Mesendoderm (in vitro differentiated cells): ENCODE data around the gene CUEDC1.

Source experiments
- DNase-seq: peaks from one replicate; pipeline ENCODE4 v3.0.0; 2013
- H2AK5ac ChIP-seq: 2 replicates; pipeline ENCODE4 v1.6.1; 2013; ENCODE audit warnings: low read length, inconsistent platforms
- H2BK120ac ChIP-seq: 2 replicates; pipeline ENCODE4 v1.6.1; 2013; ENCODE audit warnings: low read depth, mild to moderate bottlenecking, low read length, moderate library complexity, mixed read lengths
- H2BK15ac ChIP-seq: replicated peaks from 2 replicates; pipeline ENCODE4 v1.6.1; 2013; ENCODE audit warnings: low read depth, mild to moderate bottlenecking, moderate library complexity
- H2BK5ac ChIP-seq: 2 replicates; pipeline ENCODE4 v1.6.1; 2013; ENCODE audit warnings: low read length, inconsistent platforms
- H3K18ac ChIP-seq: 2 replicates; pipeline ENCODE4 v1.6.1; 2013; ENCODE audit warnings: mild to moderate bottlenecking, low read length, mixed read lengths
- H3K23ac ChIP-seq: one replicate; pipeline ENCODE4 v1.6.1; 2013; ENCODE audit warnings: low read length
- H3K27ac ChIP-seq: 2 replicates; pipeline ENCODE4 v1.5.1; 2013; ENCODE audit warnings: low read depth, mild to moderate bottlenecking, inconsistent platforms, low read length, moderate library complexity
- H3K27me3 ChIP-seq: 2 replicates; pipeline ENCODE4 v1.6.1; 2013; ENCODE audit warnings: low read length, control low read depth, mild to moderate bottlenecking, inconsistent platforms; ENCODE audit not compliant: insufficient read depth, poor library complexity
- H3K36me3 ChIP-seq: 2 replicates; pipeline ENCODE4 v1.6.1; 2013; ENCODE audit warnings: low read length, inconsistent platforms; ENCODE audit not compliant: control insufficient read depth, insufficient read depth
- H3K4ac ChIP-seq: one replicate; pipeline ENCODE4 v1.6.1; 2013; ENCODE audit warnings: low read depth, mild to moderate bottlenecking, low read length, moderate library complexity
- H3K4me1 ChIP-seq: 2 replicates; pipeline ENCODE4 v1.6.1; 2013; ENCODE audit warnings: low read depth, low read length, inconsistent platforms; ENCODE audit not compliant: control insufficient read depth
- H3K4me2 ChIP-seq: 2 replicates; pipeline ENCODE4 v1.6.1; 2013; ENCODE audit warnings: low read length
- H3K4me3 ChIP-seq: 2 replicates; pipeline ENCODE4 v1.5.1; 2013; ENCODE audit warnings: mild to moderate bottlenecking, low read length
- H3K56ac ChIP-seq: one replicate; pipeline ENCODE4 v1.6.1; 2013; ENCODE audit warnings: low read length
- H3K79me1 ChIP-seq: 2 replicates; pipeline ENCODE4 v1.6.1; 2013; ENCODE audit warnings: low read length, inconsistent platforms
- H3K79me2 ChIP-seq: 2 replicates; pipeline ENCODE4 v1.6.1; 2013; ENCODE audit warnings: mild to moderate bottlenecking, low read length; ENCODE audit not compliant: control insufficient read depth, insufficient read depth
- H3K9ac ChIP-seq: 2 replicates; pipeline ENCODE4 v1.6.1; 2013; ENCODE audit warnings: low read length, inconsistent platforms
- H4K5ac ChIP-seq: one replicate; pipeline ENCODE4 v1.6.1; 2013; ENCODE audit warnings: low read length
- H4K8ac ChIP-seq: one replicate; pipeline ENCODE4 v1.6.1; 2013; ENCODE audit warnings: low read depth, mild to moderate bottlenecking, control low read depth, low read length, moderate library complexity
- whole genome bisulfite sequencing: extraction: QIAGEN DNeasy Blood & Tissue Kit; methylation state at CpG from one replicate; pipeline ENCODE4 v1.1.7; 2013; ENCODE audit warnings: low lambda C conversion rate, missing lambda C conversion rate; ENCODE audit not compliant: insufficient coverage; ENCODE audit errors: extremely low coverage; 5-methylcytosine and 5-hydroxymethylcytosine counted together

The CUEDC1 gene

DNA sequence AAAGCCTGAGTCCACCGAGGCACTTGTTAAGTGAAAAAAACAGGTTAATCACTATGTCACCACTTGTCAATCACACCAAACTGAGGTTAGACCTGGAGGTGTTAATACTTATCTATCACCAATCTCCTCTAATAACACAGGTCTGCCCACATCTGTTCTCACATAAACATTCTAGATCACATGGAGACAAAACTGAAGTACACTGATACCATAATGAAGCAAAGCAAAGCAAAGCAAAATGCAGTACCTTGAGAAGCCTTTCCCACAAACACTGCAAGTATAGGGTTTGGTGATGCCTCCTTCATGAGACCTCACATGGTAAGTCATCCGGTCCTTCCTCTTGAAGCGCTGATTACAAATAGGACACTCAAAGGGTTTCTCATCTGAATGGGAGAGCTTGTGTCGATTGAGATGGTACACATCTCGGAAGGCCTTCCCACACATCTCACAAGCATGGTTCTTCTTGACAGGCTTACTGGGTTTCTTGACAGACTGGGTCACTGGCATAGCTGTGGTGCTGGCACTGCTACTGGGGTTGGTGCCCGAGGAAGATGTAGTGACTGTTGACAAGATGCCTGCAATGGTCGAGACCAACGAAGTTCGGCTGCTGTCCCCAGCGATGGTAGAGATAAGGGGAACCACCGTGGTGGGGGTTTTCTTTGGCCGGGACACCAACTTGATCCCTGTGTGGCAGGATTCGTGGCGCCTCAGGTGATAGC is 27.4 kb upstream of the CUEDC1 start:
- no peak overlapping the region for H3K9ac ChIP-seq
- H2BK15ac ChIP-seq: no peak overlapping the region
- peaks cover 15% of the 10 kb centered on the region for H3K79me1 ChIP-seq
- H4K8ac ChIP-seq: no peak overlapping the region
- peaks cover 46% of the 10 kb centered on the region for H3K79me2 ChIP-seq
- H2BK5ac ChIP-seq: no peak overlapping the region
- no CpG with 5 or more reads among the region's 14 CpGs for WGBS
- H3K4me1 ChIP-seq: no peaks in the 10 kb centered on the region
- no peak overlapping the region for H3K18ac ChIP-seq
- no peak for DNase-seq
- no peak overlapping the region for H3K4ac ChIP-seq
- no peak overlapping the region for H2BK120ac ChIP-seq
- H3K23ac ChIP-seq: no peak overlapping the region
- H3K27me3 ChIP-seq: no peaks in the 10 kb centered on the region
- peaks cover 2% of the 10 kb centered on the region for H3K36me3 ChIP-seq
- no peak overlapping the region for H3K4me2 ChIP-seq
- no peak overlapping the region for H4K5ac ChIP-seq
- H3K27ac ChIP-seq: no peak overlapping the region
- no peak overlapping the region for H2AK5ac ChIP-seq
- H3K4me3 ChIP-seq: no peak overlapping the region
- H3K56ac ChIP-seq: no peak overlapping the region

DNA sequence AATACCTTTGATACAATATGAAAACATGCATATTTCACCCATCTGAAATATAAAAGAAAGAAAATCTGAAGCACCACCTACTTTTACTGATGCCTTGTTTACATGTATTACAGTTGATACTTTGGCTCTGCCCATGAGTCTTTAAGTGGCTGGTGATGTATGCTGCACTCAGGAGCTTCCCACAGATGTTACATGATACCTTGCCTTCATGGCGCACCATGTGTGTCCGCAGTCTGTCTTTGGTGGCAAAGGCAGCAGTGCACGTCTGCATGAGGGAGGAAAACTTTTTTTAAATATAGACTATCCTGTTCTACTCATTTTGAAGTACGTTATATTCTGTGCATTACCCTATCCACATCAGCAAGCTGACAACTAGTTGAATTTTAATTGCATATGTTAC is 25.3 kb upstream of the CUEDC1 start:
- no peak overlapping the region for H3K23ac ChIP-seq
- no peak overlapping the region for H4K5ac ChIP-seq
- no peak overlapping the region for H3K4ac ChIP-seq
- H3K4me3 ChIP-seq: no peak overlapping the region
- H3K27me3 ChIP-seq: no peaks in the 10 kb centered on the region
- H2BK15ac ChIP-seq: no peak overlapping the region
- peaks cover 2% of the 10 kb centered on the region for H3K36me3 ChIP-seq
- no CpG with 5 or more reads among the region's 4 CpGs for WGBS
- no peak overlapping the region for H3K4me2 ChIP-seq
- no peak overlapping the region for H4K8ac ChIP-seq
- no peak overlapping the region for H3K56ac ChIP-seq
- no peak overlapping the region for H3K9ac ChIP-seq
- H3K79me2 ChIP-seq: peaks cover 36% of the 10 kb centered on the region
- DNase-seq: no peak
- no peak overlapping the region for H3K27ac ChIP-seq
- peaks cover 16% of the 10 kb centered on the region for H3K79me1 ChIP-seq
- H2AK5ac ChIP-seq: no peak overlapping the region
- H3K4me1 ChIP-seq: no peaks in the 10 kb centered on the region
- H2BK120ac ChIP-seq: no peak overlapping the region
- no peak overlapping the region for H3K18ac ChIP-seq
- H2BK5ac ChIP-seq: no peak overlapping the region

DNA sequence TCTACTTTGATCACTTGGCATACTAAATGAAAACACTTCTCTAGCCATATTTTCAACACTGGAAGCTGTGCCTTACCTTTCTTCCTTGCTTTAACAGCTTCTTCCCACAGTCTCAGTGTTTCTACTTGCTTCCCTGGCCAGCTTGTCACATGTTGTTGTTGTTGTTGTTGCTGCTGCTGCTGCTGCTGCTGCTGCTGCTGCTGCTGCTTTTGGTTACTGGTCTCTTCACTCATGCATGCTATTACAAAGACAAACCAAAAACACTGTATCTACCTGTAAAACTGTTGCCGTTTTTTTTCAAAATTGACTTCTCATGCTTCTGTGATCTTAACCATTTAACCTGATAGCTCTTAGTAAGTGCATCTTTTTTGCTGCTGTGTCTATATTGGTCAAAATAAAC is 23.9 kb upstream of the CUEDC1 start:
- Histone ChIP-seq H2AK5ac (no peak overlapping the region), H3K79me2 (peaks cover 23% of the 10 kb centered on the region), H3K27ac (no peak overlapping the region), H2BK120ac (no peak overlapping the region), H3K4ac (no peak overlapping the region), H3K18ac (no peak overlapping the region), H3K4me1 (no peaks in the 10 kb centered on the region), H3K27me3 (no peaks in the 10 kb centered on the region), H3K9ac (no peak overlapping the region), H4K8ac (no peak overlapping the region), H3K79me1 (peaks cover 12% of the 10 kb centered on the region), H3K36me3 (peaks cover 9% of the 10 kb centered on the region), H2BK5ac (no peak overlapping the region), H3K4me3 (no peak overlapping the region), H3K56ac (no peak overlapping the region), H3K4me2 (no peak overlapping the region), H3K23ac (no peak overlapping the region), H2BK15ac (no peak overlapping the region), H4K5ac (no peak overlapping the region)
- WGBS: no CpG with 5 or more reads among the region's 1 CpG
- DNase-seq: no peak

DNA sequence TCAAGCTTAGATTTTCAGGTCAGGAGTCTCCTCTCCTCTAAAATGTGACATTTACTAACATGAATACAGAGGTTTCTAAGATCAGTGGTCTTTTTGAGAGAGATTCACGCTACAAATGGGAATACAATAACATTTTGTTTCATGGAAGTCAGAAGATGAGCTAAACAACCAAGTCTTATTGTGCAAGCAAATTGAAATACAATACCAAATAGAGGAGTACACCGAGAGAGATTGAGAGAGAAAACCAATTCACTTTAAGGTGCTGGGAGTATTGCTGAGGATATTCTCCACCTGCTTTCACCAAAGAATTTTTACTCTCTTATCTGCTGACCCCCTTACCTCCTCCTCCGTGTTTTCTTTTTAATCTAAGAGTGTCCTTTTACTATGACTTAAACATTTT is 21.4 kb upstream of the CUEDC1 start:
- no peak for DNase-seq
- no peak overlapping the region for H2AK5ac ChIP-seq
- peaks cover under 1% of the 10 kb centered on the region for H3K79me2 ChIP-seq
- no peaks in the 10 kb centered on the region for H3K27me3 ChIP-seq
- H3K79me1 ChIP-seq: peaks cover 2% of the 10 kb centered on the region
- H3K4me2 ChIP-seq: no peak overlapping the region
- H3K23ac ChIP-seq: no peak overlapping the region
- H3K18ac ChIP-seq: no peak overlapping the region
- no peak overlapping the region for H3K27ac ChIP-seq
- H3K56ac ChIP-seq: no peak overlapping the region
- H3K4me1 ChIP-seq: no peaks in the 10 kb centered on the region
- peaks cover 7% of the 10 kb centered on the region for H3K36me3 ChIP-seq
- no peak overlapping the region for H2BK120ac ChIP-seq
- no peak overlapping the region for H2BK5ac ChIP-seq
- H2BK15ac ChIP-seq: no peak overlapping the region
- H3K4ac ChIP-seq: no peak overlapping the region
- no peak overlapping the region for H3K4me3 ChIP-seq
- no CpG with 5 or more reads among the region's 3 CpGs for WGBS
- H4K5ac ChIP-seq: no peak overlapping the region
- H4K8ac ChIP-seq: no peak overlapping the region
- no peak overlapping the region for H3K9ac ChIP-seq

DNA sequence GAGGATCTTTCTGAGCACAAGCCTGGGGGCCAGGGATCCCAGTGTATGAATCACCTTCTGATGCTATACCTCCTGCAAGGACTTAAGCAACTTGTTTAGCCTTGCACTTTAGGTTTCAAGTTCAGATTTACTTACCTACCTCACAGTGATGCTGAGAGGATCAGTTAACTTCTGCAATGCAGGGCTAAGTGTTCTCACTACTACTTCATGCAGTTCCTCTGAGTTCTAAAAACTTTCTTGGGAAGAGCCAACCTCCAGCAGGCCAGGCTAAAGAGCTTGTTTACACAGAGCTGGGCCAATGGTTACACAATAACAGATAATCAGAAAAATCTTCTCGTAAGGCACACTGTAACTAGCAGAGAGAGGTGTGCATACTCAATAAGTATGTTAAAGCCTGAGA is 19.8 kb upstream of the CUEDC1 start:
- Histone ChIP-seq H2BK15ac (no peak overlapping the region), H2AK5ac (no peak overlapping the region), H2BK5ac (no peak overlapping the region), H3K4ac (no peak overlapping the region), H3K27ac (no peak overlapping the region), H3K18ac (no peak overlapping the region), H3K56ac (no peak overlapping the region), H3K79me1 (peaks cover 1% of the 10 kb centered on the region), H3K4me1 (no peaks in the 10 kb centered on the region), H3K79me2 (no peaks in the 10 kb centered on the region), H3K36me3 (peaks cover 7% of the 10 kb centered on the region), H3K23ac (no peak overlapping the region), H4K5ac (no peak overlapping the region), H3K4me3 (no peak overlapping the region), H3K4me2 (no peak overlapping the region), H4K8ac (no peak overlapping the region), H3K27me3 (no peaks in the 10 kb centered on the region), H3K9ac (no peak overlapping the region), H2BK120ac (no peak overlapping the region)
- no peak for DNase-seq
- WGBS: no CpG with 5 or more reads among the region's 1 CpG
